HG03175 (cell line): Measurements from ENCODE around the gene BTNL2.
"Not testable (repeated sequence)": the region's sequence is repeated elsewhere in the genome, so short reads cannot be mapped to it uniquely, and the experiment has no call there.

ENCODE experiments used
- ATAC-seq: cut with Tn5 transposase; IDR thresholded peaks from one replicate; pipeline ENCODE4 v1.9.1; 2021; ENCODE audit warnings: mild to moderate bottlenecking, moderate library complexity; ENCODE audit not compliant: unreplicated experiment

The BTNL2 gene

DNA sequence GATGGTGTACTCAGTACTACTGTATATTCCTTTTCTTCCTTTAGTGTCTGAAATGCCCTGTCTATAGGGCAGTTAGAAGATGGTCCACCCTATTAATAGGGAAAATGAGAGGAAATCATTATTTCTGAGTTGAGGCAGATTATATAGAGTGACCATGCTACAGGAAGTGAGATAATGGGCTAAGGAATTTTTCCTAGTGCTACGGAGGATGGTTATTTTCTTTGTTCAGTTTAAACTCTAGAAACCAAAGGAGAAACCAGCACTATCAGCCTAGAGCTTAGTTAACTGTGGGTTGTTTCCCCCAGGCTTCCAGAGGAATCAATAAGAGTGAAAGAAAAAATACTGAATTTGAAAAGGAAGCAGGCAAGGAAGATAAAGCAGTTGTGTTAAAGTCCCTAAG is 35.8 kb downstream of the BTNL2 start:
- ATAC-seq: no peak

DNA sequence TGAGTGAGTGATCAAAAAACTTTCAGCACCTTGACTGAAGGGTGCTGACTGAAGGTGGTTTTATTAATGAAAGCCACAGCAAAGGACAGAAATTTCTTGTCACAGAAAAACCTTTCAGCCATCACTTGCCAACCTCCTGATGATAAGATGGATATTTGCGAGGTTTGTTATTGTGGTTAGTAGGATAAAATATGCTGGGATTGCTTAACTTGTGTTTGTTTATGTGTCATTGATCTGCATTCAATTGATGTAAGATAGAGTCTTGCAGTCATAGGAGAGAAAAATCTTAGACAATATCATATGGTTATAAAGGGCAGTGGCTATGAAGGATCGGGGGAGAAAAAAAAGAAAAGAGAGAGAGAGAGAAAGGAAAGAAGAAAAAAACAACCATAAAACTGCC is 36.5 kb downstream of the BTNL2 start:
- no peak for ATAC-seq

DNA sequence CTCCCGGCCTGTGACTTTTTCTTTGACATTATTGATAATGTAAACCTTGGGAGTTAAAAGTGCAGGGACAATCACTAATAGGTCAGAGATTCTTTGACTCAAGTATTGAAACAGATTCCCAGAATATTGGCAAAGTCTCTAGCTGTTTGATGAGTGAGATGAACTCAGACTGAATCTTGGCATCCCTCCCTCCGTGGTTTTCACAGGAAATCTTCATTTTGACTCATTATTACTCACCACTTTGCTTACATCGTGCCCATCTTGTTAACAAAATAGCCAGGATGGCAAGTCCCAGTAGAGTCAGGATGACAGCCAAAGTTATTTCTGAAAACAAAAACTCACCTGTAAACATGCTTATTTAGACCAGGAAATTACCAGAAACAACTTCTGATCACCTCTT is 37.3 kb downstream of the BTNL2 start:
- ATAC-seq: no peak

DNA sequence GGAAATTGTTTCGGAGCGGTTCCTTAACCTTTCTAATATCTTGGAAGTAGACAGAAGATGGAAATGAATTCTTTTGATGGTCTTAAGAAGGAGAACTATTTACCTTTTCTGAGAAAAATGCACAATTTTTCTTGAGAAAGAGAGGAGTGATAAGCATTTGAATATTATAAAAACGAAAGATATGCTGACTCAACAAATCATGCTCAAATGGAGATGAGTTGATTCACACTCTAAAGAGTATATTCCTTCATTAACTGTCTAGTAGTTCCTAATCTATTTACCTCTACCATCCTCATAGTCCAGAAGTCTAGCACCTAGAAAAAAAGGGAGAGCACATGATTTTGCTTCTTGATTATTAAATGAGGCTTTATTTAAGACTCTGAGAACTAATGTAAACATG is 39.3 kb downstream of the BTNL2 start:
- no peak for ATAC-seq

DNA sequence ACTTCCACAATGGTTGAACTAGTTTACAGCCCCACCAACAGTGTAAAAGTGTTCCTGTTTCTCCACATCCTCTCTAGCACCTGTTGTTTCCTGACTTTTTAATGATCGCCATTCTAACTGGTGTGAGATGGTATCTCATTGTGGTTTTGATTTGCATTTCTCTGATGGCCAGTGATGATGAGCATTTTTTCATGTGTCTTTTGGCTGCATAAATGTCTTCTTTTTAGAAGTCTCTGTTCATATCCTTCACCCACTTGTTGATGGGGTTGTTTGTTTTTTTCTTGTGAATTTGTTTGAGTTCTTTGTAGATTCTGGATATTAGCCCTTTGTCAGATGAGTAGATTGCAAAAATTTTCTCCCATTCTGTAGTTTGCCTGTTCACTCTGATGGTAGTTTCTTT is 47.8 kb downstream of the BTNL2 start:
- ATAC-seq: not testable (repeated sequence)

DNA sequence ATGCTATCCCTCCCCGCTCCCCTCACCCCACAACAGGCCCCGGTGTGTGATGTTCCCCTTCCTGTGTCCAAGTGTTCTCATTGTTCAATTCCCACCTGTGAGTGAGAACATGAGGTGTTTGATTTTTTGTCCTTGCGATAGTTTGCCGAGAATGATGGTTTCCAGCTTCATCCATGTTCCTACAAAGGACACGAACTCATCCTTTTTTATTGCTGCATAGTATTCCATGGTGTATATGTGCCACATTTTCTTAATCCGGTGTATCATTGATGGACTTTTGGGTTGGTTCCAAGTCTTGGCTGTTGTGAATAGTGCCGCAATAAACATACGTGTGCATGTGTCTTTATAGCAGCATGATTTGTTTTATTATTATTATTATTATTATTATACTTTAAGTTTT is 48.4 kb downstream of the BTNL2 start:
- ATAC-seq: not testable (repeated sequence)

DNA sequence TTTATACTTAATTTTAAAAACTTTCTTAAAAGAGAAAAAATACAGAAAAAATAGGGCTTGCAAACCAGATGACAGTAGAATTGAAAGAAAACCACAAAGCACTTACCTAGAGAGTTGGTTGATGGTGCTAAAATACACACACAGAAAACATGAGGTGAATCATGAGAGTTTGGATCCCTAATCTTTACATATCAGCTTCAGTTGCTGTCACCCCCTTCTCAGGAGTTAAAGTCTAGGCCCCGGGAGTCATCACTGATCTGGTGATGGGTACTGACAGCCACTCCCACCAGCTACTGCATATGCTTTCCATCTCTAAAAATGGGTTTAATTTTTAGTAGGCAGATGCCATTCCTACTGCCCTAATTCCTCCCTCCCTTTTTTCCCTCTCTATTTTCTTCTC is 52.0 kb downstream of the BTNL2 start:
- no peak for ATAC-seq

DNA sequence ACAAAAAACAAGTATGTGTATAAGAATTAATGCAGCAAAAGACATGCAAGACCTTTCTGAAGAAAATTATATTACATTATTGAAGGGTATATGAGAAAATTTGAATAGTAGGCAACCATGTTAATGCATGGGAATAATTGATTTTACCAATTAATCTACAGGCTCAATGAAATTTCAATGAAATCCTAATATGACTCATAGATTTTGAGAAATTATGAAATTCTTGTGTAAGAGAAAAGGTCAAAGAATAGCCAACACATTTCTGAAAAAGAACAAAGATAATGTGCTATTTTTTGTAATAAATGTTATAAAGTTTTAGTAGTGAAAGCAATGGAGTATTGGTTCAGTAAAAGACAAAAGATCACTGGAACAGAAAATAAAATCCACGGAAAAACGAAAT is 53.6 kb downstream of the BTNL2 start:
- ATAC-seq: no peak
